ENCODE data around the gene MYO9A. TPM values are rescaled to one million over a fixed set of nuclear protein-coding genes. Genes with fewer than 3 reads are reported as not detected.

Gene MYO9A
- polyA plus RNA-seq, 1 experiment, result 13.1 TPM

DNA sequence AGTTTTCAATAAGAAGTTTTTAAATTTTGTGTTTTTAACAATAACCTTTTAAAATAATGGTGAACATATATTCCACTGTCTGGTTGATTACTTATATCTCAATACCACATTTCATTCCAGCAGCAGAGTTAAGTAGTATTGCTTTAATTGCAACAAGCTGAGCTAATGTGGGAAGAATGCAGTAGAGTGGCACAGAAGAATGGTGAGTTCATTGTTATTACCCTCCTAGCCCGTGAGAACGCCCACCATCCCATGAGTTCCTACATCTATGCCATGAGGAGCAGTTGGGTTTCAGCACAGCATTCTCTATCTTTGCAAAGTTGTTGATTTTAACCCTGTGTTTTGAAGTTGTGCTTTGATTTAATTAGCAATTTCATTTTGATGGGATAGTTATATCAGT is 325.4 kb downstream of the MYO9A start:
- TF ChIP-seq, protein P1, sequence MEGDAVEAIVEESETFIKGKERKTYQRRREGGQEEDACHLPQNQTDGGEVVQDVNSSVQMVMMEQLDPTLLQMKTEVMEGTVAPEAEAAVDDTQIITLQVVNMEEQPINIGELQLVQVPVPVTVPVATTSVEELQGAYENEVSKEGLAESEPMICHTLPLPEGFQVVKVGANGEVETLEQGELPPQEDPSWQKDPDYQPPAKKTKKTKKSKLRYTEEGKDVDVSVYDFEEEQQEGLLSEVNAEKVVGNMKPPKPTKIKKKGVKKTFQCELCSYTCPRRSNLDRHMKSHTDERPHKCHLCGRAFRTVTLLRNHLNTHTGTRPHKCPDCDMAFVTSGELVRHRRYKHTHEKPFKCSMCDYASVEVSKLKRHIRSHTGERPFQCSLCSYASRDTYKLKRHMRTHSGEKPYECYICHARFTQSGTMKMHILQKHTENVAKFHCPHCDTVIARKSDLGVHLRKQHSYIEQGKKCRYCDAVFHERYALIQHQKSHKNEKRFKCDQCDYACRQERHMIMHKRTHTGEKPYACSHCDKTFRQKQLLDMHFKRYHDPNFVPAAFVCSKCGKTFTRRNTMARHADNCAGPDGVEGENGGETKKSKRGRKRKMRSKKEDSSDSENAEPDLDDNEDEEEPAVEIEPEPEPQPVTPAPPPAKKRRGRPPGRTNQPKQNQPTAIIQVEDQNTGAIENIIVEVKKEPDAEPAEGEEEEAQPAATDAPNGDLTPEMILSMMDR (IDR thresholded peaks at IDR 0.05; ENCODE audit: insufficient read depth, low read depth, low read length), result no peak
- ChIA-PET POLR2A (no interaction called here), CTCF (interaction anchor here (0.9 to 3.4 kb wide), 4 partner anchors 9 to 349 kb away, joined by 3 to 23 read pairs (median 6); no protein-coding TSS in a partner anchor)
- H3K27me3 ChIP-seq (ENCODE audit: control insufficient read depth, insufficient read depth, low read length), result no peaks in the 10 kb centered on the region
- peak; percentile 41 for DNase-seq (ENCODE audit: low read depth)
- no peaks in the 10 kb centered on the region; the same call in 1 of the 2 replicates for H3K36me3 ChIP-seq (ENCODE audit: control insufficient read depth, insufficient read depth, low read length)
- no peak overlapping the region for H3K4me3 ChIP-seq (ENCODE audit: low read depth, low read length)

DNA sequence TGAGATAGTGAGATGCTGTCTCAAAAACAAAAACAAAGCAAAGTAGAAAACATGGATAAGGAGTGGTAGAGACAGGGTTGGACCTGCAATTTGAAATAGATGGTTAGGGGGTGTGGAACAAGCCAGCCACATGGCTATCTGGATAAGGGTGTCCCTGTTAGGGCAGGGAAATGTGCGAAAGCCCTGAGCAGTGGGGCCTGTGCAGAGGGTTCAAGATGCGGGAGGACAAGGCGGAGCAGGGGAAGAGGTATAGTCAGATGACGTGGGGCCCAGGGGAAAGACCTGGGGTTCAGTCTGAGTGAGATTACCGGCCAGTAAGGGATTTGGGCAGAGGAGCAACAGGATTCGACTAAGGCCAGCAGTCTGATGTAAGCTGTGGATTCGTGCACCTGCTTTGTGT is 326.0 kb downstream of the MYO9A start:
- POLR2A ChIA-PET, result no interaction called here
- no peak for DNase-seq (ENCODE audit: low read depth)
- Histone ChIP-seq H3K27me3 (ENCODE audit: control insufficient read depth, insufficient read depth, low read length) (no peaks in the 10 kb centered on the region), H3K36me3 (ENCODE audit: control insufficient read depth, insufficient read depth, low read length) (no peaks in the 10 kb centered on the region; the same call in 1 of the 2 replicates), H3K4me3 (ENCODE audit: low read depth, low read length) (no peak overlapping the region)
- TF ChIP-seq, protein P1 (IDR thresholded peaks at IDR 0.05; ENCODE audit: insufficient read depth, low read depth, low read length), result no peak
- CTCF ChIA-PET, result interaction anchor here (0.9 to 4.0 kb wide), 6 partner anchors 10 to 348 kb away, joined by 3 to 26 read pairs (median 6); no protein-coding TSS in a partner anchor

DNA sequence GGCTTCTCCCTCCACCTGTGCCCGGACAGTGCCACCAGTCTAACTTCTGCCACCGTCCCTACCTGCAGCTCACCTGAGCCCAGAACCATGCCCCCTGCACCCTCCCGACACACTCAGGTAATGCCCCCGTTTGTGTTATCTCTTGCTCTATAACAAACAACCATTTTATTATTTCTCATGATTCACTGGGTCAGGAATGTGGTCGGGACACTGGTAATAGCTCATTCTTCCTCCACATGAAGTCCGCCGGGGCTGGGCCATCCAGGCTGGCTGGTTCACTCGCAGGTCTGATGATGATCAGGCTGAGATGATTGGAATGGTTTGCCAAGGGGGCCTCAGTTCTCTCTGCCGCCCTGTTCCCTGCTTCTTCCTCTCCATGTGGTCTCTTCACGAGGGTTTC is 327.9 kb downstream of the MYO9A start:
- H3K36me3 ChIP-seq (ENCODE audit: control insufficient read depth, insufficient read depth, low read length), result no peaks in the 10 kb centered on the region; the same call in 1 of the 2 replicates
- TF ChIP-seq, protein P1 (IDR thresholded peaks at IDR 0.05; ENCODE audit: insufficient read depth, low read depth, low read length), result no peak
- H3K4me3 ChIP-seq (ENCODE audit: low read depth, low read length), result no peak overlapping the region
- CTCF ChIA-PET, result interaction anchor here (1.3 to 4.0 kb wide), 4 partner anchors 10 to 47 kb away, joined by 5 to 26 read pairs (median 16); no protein-coding TSS in a partner anchor
- POLR2A ChIA-PET, result interaction anchor here (0.6 kb wide), 1 partner anchor 46 kb away, joined by 5 read pairs; no protein-coding TSS in a partner anchor
- no peaks in the 10 kb centered on the region for H3K27me3 ChIP-seq (ENCODE audit: control insufficient read depth, insufficient read depth, low read length)
- no peak for DNase-seq (ENCODE audit: low read depth)

DNA sequence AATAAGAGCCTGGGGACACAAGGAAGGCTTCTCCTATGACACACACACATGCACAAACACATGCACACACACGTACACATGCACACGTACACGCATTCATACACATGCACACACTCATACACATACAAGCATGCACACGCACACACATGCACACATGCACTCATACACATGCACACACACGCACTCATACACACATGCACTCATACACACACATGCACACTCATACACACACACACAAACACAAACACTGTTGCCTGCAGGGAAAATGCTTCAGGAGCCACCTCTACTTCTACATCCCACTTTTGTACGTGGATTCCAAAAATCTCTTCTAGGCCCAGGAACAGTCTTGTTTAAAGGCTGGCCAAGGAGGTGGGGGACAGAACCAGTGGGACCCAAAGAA is 328.3 kb downstream of the MYO9A start:
- ChIA-PET POLR2A (interaction anchor here (0.6 kb wide), 1 partner anchor 46 kb away, joined by 5 read pairs; no protein-coding TSS in a partner anchor), CTCF (interaction anchor here (1.3 to 4.0 kb wide), 4 partner anchors 10 to 46 kb away, joined by 5 to 26 read pairs (median 16); no protein-coding TSS in a partner anchor)
- TF ChIP-seq, protein P1 (IDR thresholded peaks at IDR 0.05; ENCODE audit: insufficient read depth, low read depth, low read length), result no peak
- DNase-seq (ENCODE audit: low read depth), result no peak
- no peaks in the 10 kb centered on the region for H3K27me3 ChIP-seq (ENCODE audit: control insufficient read depth, insufficient read depth, low read length)
- no peaks in the 10 kb centered on the region; the same call in 1 of the 2 replicates for H3K36me3 ChIP-seq (ENCODE audit: control insufficient read depth, insufficient read depth, low read length)
- no peak overlapping the region for H3K4me3 ChIP-seq (ENCODE audit: low read depth, low read length)

DNA sequence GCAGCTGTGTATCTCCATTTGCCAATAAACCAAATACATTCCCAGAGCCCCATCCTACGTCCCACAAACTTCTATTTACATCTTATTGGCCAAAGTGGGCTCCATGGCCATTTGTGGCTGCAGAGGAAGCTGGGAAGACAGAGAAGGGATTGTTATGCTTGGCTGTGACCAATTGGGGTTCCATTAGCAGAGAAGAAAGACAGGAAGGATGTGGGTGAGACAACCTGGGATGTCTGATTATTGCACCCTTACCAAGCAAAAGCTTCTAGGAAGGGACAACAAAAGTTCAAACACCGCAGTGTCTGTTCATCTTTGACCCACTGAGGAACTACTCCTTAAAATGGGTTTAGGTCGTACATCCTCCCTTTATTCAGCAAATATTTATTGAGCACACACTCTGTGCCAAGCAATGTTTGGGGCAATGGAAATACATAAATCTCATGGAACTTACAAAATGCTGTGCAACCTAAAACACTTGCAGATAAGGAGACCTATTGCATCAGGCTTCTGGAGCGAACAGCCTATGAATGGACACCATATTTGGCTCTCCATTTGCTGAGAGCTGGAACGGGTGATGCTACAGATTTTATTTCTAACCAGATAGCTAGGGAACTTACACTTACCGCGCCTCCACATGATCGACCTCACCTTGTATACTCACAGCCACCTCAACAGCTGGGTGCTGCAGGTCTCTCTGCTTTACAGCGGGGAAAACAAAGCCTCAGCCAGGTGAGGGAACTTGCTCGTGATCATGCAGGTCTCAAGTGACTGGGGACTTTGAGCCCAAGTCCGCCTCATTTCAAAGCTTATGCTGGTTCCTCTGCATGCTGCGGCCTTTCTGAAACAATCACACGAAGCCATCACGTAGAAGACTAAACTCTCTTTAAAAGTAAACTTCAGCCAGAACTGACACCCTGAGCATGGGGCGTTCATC is 329.0 kb downstream of the MYO9A start:
- no peaks in the 10 kb centered on the region; the same call in 1 of the 2 replicates for H3K36me3 ChIP-seq (ENCODE audit: control insufficient read depth, insufficient read depth, low read length)
- no peaks in the 10 kb centered on the region for H3K27me3 ChIP-seq (ENCODE audit: control insufficient read depth, insufficient read depth, low read length)
- TF ChIP-seq, protein P1 (IDR thresholded peaks at IDR 0.05; ENCODE audit: insufficient read depth, low read depth, low read length), result no peak
- POLR2A ChIA-PET, result no interaction called here
- H3K4me3 ChIP-seq (ENCODE audit: low read depth, low read length), result no peak overlapping the region
- DNase-seq (ENCODE audit: low read depth), result no peak
- CTCF ChIA-PET, result interaction anchor here (1.2 to 4.0 kb wide), 3 partner anchors 9 to 45 kb away, joined by 5 to 26 read pairs (median 7); no protein-coding TSS in a partner anchor

Measured in BJ (cell line).